NCI-H128 (cell line): ENCODE measurements around the gene ADAMTS3.
"Not testable (repeated sequence)": the region's sequence is repeated elsewhere in the genome, so short reads cannot be mapped to it uniquely, and the experiment has no call there.

Experiments used
- DNase-seq: peaks from one replicate; lab custom pipeline; 2025; ENCODE audit not compliant: unreplicated experiment; lab: John Stamatoyannopoulos, UW

The ADAMTS3 gene

DNA sequence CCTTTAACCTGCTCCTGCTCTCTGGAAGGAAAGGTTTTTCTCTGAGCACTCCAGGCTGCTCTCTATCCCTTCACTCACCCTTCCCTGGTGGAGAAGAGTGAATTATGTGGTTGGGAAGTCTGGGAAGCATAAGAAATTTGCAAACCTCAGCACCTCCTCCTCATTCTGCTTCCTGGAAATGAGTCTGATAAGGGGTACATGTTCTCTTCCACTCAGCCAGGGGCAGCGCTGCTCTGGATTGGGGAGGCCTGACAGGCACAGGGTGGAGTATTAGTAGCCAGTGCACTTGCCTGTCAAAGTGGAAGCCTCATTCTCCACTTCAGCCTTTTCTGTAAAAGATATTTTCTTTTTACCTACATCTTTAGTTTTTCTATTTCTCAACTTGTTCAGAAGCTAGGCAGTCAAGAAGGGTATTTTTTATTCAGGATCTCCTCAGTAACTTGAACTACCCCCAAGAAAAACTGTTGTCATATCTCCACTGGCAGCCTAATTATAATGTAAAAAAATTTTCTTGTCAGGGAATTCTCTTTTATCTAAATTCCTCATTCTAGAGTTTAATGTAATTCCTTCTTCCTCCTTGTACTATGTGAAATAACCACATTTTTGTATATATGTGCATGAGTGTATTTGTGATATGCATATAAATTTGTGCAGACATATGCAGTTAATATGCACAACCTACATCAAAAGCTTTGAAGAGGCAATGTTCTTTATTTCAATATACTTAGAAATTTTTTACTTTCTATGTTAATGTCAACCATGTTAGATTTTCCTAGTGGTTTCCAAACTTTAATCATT, 15.3 kb downstream of the ADAMTS3 start:
- DNase-seq, result no peak

DNA sequence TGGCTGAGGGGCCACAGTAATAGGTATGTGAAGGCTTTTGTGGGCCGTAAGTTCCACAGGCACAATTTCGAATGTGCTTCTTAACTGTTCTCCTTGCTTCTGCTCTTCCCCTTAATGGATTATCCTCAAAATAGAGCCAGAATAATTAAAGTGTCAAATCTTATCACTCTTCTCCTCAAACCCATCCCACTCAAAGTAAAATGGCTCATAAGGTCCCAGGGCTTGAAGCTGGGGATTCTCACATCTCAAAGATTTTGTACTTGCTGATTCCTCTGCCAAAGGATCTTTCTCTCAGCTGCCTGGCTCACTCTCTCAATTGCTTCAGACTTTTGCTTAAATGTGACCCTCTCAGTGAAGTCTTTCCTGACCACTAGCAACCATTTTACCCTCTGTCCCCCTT, 16.6 kb downstream of the ADAMTS3 start:
- no peak for DNase-seq

- DNase-seq, result no peak
Observed at GRCh38 chr4:72546456-72546855, 22.6 kb downstream of the ADAMTS3 start.

GRCh38 chr4:72540694-72541093, 28.3 kb downstream of the ADAMTS3 start:
- DNase-seq, result not testable (repeated sequence)

GRCh38 chr4:72538006-72538405, 31.0 kb downstream of the ADAMTS3 start:
- no peak for DNase-seq

GRCh38 chr4:72536443-72536842, 32.6 kb downstream of the ADAMTS3 start:
- DNase-seq, result no peak

- DNase-seq, result no peak
Observed at GRCh38 chr4:72531768-72532290, 37.2 kb downstream of the ADAMTS3 start.

DNA sequence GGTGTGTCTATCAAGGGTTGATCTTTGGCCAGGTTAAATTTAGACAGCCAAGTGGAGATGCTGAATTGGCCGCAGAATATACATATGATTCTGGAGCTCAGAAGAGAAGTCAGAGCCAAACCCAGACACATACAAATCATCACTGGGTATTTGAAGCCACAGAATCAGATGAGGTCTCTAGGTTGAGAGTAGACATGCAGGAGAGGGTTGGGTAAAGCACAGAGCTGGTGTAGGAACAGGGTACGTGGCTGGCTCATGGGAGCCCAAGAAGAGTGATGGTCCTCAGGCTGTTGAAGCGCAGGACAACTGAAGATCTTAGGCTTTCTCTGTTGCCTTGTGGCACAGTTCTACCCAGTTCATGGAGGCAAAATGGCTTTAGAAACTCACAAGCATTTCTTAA, 37.7 kb downstream of the ADAMTS3 start:
- DNase-seq, result no peak

- DNase-seq, result no peak
Observed at GRCh38 chr4:72529148-72529822, 39.7 kb downstream of the ADAMTS3 start.

DNA sequence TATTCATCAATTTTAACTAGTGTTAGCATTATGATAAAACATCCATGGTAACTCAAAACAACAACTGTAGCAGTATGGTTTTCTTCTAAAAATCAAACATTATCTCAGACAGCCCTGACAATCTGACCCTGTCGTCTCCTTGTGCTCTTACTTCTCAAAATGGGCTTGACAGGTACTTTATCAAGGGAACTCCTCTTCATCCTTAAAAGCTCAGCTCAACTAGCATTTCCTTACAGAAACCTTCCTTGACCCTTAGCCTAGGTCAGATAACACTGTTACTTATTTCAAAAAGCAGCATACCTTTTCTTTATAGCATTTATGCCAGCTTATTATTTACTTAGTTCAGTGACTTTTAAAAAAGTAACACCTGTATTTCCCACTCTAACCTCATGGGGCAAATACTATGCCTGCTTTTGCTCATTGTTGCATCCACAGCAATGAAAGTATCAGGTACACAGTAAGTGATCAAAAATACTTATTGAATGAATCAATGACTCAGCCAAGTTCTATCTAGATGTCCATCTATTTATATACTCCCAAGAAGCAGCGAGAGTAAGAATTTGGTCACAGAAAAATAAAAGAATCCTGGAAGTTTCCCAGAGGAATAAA, 41.9 kb downstream of the ADAMTS3 start:
- DNase-seq, result no peak

- no peak for DNase-seq
Observed at GRCh38 chr4:72525938-72526337, 43.1 kb downstream of the ADAMTS3 start.

- no peak for DNase-seq
Observed at GRCh38 chr4:72522440-72522839, 46.6 kb downstream of the ADAMTS3 start.

GRCh38 chr4:72513227-72513626, 55.8 kb downstream of the ADAMTS3 start:
- no peak for DNase-seq

DNA sequence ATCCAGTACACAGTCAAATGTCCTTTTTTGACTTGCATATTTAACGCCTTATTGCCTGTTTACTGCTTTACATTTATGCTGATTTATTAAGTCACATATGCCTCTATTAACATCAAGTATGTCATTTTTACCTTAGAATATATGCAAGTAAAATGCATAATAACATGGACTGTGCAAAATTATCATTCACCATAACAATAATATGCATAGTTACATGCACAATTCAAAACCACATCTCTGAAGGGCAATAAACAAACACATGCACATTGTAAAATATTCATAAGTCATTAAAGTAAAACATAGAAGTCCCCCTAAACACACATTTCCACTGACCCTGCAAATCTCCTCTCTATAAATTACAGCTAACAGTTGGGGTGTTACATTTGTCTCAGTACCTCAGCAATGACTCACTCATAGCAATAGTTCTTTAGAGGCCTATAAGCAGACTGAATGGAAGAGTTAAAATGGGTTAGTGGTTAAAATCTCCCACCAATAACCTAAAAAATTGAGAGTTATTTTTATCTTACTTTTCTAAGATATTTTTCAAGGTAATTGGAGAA, 61.1 kb downstream of the ADAMTS3 start:
- DNase-seq, result no peak

DNA sequence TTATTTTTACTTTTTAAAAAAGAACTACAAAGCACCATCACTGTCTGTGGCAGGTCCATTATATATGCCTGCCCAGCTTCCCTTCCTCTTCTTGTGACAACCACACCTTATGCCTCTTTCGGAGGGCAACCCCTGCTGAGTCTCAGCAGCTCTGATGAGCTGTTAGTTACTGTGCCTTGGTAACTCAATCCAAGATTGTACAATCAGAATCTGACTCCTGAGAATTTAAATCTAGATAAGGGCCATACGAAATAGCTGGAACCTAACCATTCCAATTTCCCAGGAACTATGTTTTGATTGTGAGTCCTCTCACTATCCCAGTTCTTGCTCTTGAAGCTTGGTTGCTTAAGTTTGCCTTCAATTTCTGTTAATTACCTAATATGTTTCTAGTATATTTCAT, 61.9 kb downstream of the ADAMTS3 start:
- DNase-seq, result no peak

GRCh38 chr4:72505314-72505744, 63.7 kb downstream of the ADAMTS3 start:
- DNase-seq, result no peak

DNA sequence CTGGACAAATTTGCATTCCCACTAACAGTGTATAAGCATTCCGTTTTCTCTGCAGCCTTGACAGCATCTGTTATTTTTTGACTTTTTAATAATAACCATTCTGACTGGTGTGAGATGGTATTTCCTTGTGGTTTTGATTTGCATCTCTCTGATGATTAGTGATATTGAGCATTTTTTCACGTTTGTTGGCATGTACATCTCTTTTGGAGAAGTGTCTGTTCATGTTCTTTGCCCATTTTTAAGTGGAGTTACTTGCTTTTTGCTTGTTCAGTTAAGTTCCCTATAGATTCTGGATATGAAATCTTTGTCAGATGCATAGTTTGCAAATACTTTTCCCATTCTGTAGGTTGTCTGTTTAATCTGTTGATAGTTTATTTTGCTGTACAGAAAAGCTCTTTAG, 68.8 kb downstream of the ADAMTS3 start:
- no peak for DNase-seq

- DNase-seq, result no peak
Observed at GRCh38 chr4:72496119-72496518, 72.9 kb downstream of the ADAMTS3 start.

DNA sequence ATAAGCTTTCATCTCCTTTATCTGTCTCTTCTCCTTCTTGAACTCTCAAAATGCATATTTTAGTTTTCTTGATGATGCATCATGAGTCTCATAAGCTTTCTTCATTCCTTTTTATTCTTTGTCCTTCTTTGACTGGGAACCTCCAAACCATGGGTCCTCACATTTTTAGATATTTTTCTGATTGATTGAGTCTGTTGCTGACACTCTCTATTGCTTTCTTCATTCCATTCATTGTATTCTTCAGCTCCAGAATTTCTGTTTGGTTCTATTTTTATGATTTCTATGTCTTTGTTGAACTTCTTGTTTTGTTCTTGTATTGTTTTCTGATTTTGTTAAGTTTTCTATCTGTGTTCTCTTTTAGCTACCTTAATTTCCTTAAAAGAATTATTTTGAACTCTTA, 74.9 kb downstream of the ADAMTS3 start:
- DNase-seq, result no peak

- DNase-seq, result no peak
Observed at GRCh38 chr4:72489267-72489666, 79.8 kb downstream of the ADAMTS3 start.

DNA sequence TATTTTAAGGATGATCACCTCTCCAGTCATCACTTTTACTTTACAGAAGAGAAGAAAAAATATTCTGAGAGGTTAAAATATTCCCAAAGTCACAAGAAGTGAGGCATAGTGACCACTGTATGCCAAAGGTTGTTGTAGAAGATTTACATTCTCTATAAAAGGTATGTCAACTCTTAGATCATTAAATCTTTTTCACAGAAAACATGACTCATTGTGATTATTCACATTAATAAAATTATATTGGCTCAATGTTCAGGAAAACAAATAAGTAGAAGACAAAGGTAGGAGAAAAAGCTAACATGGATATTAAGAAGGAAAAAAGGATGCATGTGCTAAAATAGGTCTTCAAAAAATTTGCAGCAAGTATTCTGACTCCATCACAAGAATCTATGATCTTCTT, 82.0 kb downstream of the ADAMTS3 start:
- DNase-seq, result no peak

DNA sequence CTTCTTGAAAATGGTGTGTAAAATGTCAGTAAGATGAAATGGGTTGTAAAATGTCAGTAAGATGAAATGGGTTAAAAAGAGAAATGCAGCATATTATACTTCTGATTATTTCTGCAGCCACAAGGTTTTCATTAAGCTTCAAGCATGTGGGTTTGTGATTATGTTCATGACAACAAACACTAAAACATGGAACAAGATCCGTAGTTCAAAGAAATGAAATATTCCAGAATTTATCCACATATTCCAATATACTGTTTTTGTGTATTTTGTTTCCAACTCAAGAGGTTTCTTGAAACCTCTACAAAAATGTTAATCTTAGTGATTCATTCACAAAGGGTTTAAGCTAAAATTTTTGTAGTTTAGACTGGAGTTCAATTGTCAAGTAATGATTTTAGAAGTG, 84.0 kb downstream of the ADAMTS3 start:
- no peak for DNase-seq
